ENCODE measurements around the gene HNRNPUL2.
"Not testable (repeated sequence)": the region's sequence is repeated elsewhere in the genome, so short reads cannot be mapped to it uniquely, and the experiment has no call there.

Gene HNRNPUL2

GRCh38 chr11:62703921-62704320, 23.3 kb downstream of the HNRNPUL2 start:
- DNase-seq (ENCODE audit: low read depth in 2 of 2) = not testable (repeated sequence)

DNA sequence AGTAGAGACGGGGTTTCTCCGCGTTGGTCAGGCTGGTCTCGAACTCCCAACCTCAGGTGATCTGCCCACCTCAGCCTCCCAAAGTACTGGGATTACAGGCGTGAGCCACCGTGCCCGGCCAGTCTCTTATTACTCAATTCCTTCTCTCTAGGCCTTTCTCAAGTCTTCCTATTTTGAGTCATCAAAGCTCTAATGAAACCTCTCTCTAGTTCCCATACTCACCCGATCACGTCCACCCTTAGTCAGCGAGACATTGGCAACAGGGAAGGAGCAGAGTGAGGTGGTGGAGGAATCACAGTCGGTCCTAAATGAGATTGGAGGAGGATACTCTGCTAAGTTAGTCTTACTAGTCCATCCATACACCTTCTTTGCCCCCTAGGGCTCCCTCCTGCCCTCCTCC, 25.0 kb downstream of the HNRNPUL2 start:
- DNase-seq (ENCODE audit: low read depth in 2 of 2) = no peak

- peak; percentile 54 to 60 for DNase-seq (ENCODE audit: low read depth in 2 of 2)
Measured at GRCh38 chr11:62694455-62695167, 32.6 kb downstream of the HNRNPUL2 start.

DNA sequence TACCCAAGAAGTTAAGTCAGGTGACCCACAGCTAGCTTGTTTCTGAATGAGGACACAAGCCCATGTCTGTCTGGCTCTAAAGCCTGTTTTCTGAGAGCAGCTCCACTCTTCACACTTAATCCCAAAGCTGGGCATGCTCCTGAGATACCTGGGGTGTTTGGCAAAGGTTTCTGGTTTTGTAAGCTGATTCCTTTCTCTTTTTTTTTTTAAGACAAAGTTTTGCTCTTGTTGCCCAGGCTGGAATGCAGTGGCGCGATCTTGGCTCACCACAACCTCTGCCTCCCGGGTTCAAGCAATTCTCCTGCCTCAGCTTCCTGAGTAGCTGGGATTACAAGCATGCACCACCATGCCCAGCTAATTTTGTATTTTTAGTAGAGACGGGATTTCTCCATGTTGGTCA, 33.6 kb downstream of the HNRNPUL2 start:
- not testable (repeated sequence) for DNase-seq (ENCODE audit: low read depth in 2 of 2)

DNA sequence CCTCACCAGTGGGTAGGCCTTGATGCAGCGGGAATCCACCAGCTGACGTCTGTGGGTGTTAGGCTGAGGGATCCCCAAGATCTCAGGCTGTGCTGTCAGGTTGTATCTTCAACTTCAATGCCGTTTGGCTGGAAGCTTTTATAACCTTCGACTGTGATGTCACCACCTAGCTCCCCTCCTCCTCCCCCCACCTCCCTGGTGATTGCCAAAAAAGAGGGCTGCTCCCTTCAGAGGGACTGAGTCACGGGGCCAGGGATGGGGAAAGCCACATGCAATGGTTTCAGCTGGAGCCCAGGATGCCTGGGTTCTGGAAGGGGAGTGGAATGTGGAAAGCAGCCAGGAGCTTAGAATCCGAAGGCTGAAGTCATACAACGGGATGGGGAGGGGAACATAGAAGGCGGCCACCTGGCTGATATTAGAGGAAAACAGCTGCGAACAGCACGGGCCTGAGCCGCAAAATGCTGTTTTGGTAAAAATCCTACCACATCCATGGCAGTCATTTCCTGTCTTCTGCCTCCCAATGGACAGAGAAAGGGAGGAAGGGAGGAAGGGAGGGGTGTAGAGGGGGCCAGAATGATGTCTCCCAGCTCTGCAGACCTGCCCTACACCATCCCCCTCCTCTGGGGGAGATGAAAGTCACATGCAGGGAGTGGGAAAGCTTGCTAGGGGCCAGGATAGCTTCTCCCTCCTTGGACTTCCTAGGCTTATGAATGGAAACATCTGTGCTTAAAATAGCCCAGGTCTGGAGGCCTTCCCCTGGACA, 37.7 kb downstream of the HNRNPUL2 start, which contains the start of gene LRRN4CL:
LRRN4CL (minus strand) TSS at position 110 of the 763 bp plus-strand sequence. CDS start 1,022 bp downstream, outside the sequence.
- no peak for DNase-seq (ENCODE audit: low read depth in 2 of 2)

DNA sequence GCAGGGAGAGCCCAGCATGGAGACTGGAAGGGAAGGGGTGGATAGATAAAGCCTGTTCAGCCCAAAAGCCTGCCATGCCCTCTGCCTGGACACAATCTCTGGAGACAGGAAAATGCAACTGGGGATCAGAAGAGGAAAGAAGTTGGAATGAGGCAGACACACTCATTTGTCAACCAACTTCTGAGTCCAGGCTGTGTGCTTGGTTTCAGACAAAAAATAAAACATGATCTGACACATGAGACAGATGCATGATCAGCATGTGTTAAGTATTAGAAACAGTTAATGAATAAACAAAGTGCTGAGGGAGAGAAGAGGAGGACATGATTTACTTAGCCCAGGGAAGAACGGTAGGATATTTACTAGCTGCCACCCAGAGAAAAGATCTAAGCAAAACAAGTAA, 38.8 kb downstream of the HNRNPUL2 start:
- DNase-seq (ENCODE audit: low read depth in 2 of 2) = no peak

DNA sequence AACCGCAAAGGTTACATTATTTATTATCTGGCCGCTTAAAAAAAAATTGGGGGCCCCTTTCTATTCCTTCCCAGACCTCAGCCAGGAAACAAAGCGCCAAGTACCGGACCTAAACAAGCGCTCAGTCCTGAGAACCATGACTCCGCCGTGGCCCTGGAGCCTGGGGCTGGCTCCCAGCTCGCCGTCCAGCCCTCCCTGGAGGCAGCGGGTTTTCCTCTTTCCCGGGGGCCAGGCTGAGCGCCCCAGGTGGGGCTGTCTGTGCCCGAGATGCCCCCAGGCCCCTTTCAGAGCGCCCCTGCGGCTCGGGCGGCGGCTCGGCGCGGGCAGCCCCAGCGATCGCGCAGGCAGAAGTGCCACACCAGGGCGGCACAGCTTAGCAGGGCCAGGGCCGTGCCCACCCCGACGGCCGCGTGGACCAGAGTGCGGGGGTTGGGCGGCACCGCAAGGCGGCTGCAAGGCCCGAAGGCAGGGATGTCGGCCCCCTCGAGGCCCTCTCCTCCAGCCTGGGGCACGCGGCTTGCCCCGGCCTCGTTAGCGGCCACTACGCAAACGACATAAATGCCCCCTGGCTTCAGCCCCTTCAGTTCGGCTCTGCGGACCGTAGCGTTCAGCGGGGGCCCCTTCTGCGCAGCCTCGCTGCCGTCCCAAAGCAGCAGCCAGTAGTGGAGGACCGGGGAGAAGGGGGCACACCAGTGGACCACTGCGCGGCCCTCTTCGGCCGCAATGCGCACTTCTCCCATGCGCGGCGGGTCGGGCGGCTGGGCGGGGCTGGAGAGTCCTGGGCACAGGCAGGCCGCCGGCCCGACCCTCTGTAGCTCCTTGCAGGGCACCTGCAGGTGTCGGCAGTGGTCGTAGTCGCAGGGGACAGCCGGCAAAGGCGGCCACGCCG, 39.5 kb downstream of the HNRNPUL2 start:
- no peak for DNase-seq (ENCODE audit: low read depth in 2 of 2)

DNA sequence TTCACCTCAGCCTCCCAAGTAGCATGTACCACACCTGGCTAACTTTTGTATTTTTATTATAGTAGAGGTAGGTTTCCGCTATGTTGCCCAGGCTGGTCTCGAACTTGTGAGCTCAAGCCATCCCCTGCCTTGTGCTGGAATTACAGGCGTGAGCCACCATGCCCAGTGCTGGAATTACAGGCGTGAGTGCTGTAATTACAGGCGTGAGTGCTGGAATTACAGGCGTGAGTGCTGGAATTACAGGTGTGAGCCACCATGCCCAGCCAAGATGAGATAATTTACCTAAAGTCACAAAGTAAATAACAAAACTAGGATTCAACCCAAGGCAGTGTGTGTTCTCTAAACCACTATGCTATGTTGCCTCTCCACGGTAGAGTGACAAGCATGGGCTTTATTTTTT, 44.7 kb downstream of the HNRNPUL2 start:
- no peak for DNase-seq (ENCODE audit: low read depth in 2 of 2)

- DNase-seq (ENCODE audit: low read depth in 2 of 2) = no peak
Measured at GRCh38 chr11:62680825-62681240, 46.4 kb downstream of the HNRNPUL2 start.

DNA sequence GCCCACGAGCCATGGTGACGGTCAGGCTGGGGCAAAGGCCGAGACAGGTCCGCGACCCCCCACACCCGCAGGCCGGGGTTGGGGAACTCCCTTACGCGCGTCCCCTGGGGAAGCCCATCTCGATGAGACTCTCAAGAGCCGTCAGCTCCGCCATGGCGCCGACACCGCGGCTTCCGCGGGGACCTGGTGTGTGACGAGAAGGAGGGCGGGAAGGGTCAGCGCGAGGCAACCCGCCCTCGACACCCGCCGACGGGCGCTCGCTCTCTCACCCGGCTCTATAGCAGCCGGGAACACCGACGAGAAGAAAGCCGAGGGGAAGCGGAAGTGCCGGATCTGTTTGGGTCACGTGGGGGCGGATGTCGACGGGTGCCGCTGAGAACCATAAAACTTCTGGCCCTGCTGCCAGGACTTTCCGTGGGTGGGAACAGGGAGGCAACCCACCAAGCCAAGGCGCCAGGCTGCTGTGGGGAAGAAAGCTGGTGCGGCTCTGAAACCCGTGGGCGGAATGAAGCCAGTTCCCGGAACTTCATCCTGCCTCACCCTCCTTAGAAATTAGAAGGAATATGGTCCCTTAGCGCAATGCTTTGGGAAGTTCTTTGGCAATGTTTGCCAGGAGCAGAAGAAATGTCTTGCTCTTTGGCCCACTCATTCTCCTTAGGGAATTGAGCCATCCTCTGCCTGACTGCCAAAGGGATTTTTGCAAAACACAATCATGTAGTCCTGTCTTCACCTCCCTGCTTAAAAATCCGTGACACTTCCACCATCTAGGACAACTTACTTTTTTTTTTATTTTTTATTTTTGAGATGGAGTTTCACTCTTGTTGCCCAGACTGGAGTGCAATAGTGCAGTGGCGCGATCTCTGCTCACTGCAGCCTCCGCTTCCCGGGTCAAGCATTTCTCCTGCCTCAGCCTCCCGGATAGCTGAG, 48.2 kb downstream of the HNRNPUL2 start, which contains the start of gene UBXN1:
UBXN1 (minus strand) TSS at position 304 of the 927 bp plus-strand sequence; CDS start at position 154, 150 bp downstream.
- DNase-seq (ENCODE audit: low read depth in 2 of 2) = peak; percentile 72 to 81

- no peak for DNase-seq (ENCODE audit: low read depth in 2 of 2)
Measured at GRCh38 chr11:62678433-62678769, 48.9 kb downstream of the HNRNPUL2 start.

DNA sequence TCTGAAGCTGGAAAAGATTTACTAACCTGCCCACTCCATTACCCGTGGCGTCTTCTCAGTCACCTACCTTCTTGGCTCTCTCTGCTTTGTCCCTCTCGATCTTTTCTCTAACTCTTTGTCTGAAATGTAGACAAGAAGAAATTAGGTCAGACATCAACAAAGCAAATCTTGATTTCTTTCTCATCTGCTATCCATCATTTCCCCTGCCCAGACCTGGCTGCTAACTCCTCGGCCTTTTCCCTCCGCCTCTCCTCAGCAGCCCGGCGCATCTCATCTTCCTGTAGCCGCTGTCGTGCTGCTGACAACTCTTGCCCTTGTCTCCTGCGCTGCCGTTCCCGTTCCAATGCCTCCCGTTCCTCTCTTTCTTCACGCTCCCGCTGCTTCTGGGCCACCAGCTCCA, 49.5 kb downstream of the HNRNPUL2 start:
- no peak for DNase-seq (ENCODE audit: low read depth in 2 of 2)

DNA sequence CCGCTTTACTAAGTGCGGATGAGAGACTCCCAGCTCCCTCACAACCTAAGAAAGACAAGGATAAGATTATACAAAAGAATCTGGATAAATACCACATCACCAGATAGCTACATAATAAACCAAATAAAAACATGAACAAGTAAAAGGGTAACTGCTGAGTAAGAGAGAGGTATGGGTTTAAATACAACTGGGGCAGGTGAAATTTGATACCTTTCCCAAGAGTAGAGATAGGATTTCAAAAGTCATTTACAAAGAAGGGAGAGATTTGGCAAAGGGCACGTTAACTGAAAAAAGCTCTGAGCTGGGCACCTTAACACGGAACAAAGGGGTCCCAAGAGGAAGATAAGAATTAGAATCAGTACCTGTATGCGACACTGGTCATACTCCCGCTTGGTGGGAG, 50.1 kb downstream of the HNRNPUL2 start:
- DNase-seq (ENCODE audit: low read depth in 2 of 2) = no peak

GRCh38 chr11:62676698-62677097, 50.6 kb downstream of the HNRNPUL2 start:
- DNase-seq (ENCODE audit: low read depth in 2 of 2) = no peak

GRCh38 chr11:62675415-62675814, 51.8 kb downstream of the HNRNPUL2 start:
- not testable (repeated sequence) for DNase-seq (ENCODE audit: low read depth in 2 of 2)

GRCh38 chr11:62673196-62673525, 54.1 kb downstream of the HNRNPUL2 start:
- no peak for DNase-seq (ENCODE audit: low read depth in 2 of 2)

- DNase-seq (ENCODE audit: low read depth in 2 of 2) = peak; percentile 49 to 58
Measured at GRCh38 chr11:62671608-62672389, 55.5 kb downstream of the HNRNPUL2 start, which contains the start of the genes LBHD1 and UQCC3. Gene LBHD1 (minus strand): TSS chr11:62672267. CDS start chr11:62670031, 2,236 bp downstream. Gene UQCC3 (plus strand): TSS chr11:62671673. CDS start chr11:62671746, 73 bp downstream.

- DNase-seq (ENCODE audit: low read depth in 2 of 2) = no peak
Measured at GRCh38 chr11:62671236-62671607, 56.0 kb downstream of the HNRNPUL2 start.

DNA sequence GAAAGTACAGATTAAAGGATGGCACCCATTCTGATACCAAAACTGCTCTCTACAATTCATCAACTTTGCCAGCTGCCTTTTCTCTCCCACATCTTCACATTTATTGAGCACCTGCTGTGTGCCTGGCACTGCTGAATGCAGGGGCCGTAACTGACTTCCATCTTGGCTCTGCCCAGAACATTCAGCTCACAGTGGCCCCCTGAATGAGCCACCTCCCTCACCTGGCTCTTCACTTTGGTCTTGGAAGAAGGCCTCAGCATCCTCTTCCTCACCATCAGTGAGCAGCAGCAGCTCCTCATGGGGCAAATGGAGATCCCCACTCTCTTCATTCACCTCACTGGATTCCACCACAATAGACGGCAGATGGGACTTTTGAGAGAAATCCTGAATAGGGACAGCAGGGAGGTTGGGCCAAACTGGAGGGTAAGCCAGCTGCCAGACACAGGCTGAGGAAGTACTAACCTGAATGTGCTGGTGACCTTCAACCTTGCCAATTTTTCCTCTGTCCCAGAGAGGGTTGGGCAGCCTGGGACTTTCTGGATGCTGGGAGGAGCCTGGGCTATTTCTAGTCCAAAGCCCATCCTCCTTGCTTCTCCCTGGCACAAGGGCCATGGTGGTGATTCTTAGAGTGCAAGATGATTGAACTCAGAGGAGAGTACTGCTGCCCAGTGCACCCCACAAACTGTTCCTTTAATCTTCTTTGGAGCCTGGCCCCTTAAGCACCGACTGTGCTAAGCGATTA, 57.7 kb downstream of the HNRNPUL2 start:
- DNase-seq (ENCODE audit: low read depth in 2 of 2) = no peak

Measured in stimulated activated CD8-positive, alpha-beta memory T cell treated with anti-CD3 and anti-CD28 coated beads, Interleukin-15, amount 100 ng/mL, for 4 hours (primary cell).